Measurements from ENCODE around the gene GCAT.
A peak's percentile ranks its signal among the peaks of the same experiment; 100 is the strongest.

GCAT gene

DNA sequence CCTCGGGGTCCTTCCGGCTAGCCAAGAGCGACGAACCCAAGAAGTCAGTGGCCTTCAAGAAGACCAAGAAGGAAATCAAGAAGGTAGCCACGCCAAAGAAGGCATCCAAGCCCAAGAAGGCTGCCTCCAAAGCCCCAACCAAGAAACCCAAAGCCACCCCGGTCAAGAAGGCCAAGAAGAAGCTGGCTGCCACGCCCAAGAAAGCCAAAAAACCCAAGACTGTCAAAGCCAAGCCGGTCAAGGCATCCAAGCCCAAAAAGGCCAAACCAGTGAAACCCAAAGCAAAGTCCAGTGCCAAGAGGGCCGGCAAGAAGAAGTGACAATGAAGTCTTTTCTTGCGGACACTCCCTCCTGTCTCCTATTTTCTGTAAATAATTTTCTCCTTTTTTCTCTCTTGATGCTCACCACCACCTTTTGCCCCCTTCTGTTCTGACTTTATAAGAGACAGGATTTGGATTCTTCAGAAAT lies 1.9 kb upstream of the GCAT start:
- ChIA-PET POLR2A (ENCODE audit: low non-redundant PET) (interaction anchor here (0.6 kb wide), 1 partner anchor 94 kb away, joined by 3 read pairs; no protein-coding TSS in a partner anchor), CTCF (no interaction called here)

DNA sequence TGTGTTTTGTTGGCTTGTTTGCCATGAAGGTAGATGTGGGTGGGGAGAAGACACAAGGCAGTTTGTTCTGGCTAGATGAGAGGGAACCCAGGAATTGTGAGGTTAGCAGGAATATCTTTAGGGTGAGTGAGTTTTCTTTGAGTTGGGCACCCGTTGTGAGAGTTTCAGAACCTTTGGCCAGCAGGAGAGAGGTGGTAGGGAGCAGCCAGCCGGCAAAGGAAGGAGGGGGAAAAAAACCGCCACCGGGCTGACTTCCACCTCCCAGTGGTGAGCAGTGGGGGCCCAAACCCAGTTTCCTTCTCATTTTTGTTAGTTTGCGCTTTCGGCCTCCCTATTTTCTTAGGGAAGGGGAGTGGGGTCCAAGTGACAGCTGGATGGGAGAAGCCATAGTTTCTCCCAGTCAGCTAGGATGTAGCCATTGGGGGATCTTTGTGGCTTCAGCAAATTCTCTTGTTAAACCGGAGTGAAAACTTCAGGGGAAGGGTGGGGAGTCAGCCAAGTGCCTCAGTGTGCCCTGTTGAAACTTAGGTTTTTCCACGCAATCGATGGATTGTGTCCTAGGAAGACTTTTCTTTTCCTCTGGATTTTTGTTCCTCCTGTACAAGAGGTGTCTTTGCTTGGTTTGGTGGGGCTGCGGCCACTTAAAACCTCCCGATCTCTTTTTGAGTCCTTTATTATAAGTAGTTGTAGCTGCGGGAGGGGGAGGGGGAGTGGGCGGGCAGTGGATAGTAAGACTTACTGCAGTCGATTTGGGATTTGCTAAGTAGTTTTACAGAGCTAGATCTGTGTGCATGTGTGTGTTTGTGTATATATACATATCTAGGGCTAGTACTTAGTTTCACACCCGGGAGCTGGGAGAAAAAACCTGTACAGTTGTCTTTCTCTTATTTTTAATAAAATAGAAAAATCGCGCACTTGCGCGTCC lies 1.1 kb upstream of the GCAT start:
- DNase-seq (ENCODE audit: low spot score) = no peak
- ChIA-PET POLR2A (ENCODE audit: low non-redundant PET) (interaction anchor here (0.6 kb wide), 1 partner anchor 36 kb away, joined by 9 read pairs; no protein-coding TSS in a partner anchor), CTCF (interaction anchor here (0.6 to 1.0 kb wide), 3 partner anchors 11 to 763 kb away, joined by 3 read pairs; no protein-coding TSS in a partner anchor)
- peak overlapping the region; percentile 85 for H3K27ac ChIP-seq
- TF ChIP-seq, protein P1, sequence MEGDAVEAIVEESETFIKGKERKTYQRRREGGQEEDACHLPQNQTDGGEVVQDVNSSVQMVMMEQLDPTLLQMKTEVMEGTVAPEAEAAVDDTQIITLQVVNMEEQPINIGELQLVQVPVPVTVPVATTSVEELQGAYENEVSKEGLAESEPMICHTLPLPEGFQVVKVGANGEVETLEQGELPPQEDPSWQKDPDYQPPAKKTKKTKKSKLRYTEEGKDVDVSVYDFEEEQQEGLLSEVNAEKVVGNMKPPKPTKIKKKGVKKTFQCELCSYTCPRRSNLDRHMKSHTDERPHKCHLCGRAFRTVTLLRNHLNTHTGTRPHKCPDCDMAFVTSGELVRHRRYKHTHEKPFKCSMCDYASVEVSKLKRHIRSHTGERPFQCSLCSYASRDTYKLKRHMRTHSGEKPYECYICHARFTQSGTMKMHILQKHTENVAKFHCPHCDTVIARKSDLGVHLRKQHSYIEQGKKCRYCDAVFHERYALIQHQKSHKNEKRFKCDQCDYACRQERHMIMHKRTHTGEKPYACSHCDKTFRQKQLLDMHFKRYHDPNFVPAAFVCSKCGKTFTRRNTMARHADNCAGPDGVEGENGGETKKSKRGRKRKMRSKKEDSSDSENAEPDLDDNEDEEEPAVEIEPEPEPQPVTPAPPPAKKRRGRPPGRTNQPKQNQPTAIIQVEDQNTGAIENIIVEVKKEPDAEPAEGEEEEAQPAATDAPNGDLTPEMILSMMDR (conservative IDR thresholded peaks at IDR 0.05; ENCODE audit: low read depth) = no peak

More for the DNA sequence above, 1.9 kb upstream of the GCAT start:
- TF ChIP-seq, protein P1 (conservative IDR thresholded peaks at IDR 0.05; ENCODE audit: low read depth) = no peak
- no peak for DNase-seq (ENCODE audit: low spot score)
- peak overlapping the region; percentile 85 for H3K27ac ChIP-seq

DNA sequence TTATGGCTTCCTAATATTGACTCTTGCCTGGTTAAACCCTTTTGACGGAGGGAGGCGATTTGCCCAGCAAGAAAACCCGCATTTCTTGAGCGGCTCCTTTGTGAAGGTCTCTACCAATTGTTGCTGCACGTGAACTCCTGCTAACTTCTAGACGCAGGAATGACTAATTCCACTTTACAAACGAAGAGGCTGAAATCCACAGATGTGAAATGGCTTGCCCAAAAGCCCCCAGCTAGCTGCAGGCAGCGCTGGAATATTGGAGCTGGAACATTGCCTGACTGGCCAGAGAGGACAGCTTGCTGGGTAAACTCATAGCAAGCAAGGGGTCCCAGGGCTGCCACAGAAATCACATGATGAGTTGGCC lies 542 bp downstream of the GCAT start:
- H3K27ac ChIP-seq = peak overlapping the region; percentile 85
- TF ChIP-seq, protein P1 (conservative IDR thresholded peaks at IDR 0.05; ENCODE audit: low read depth) = no peak
- CTCF ChIA-PET = interaction anchor here (0.6 kb wide), 1 partner anchor 25 kb away, joined by 10 read pairs; no protein-coding TSS in a partner anchor
- no peak for DNase-seq (ENCODE audit: low spot score)
- POLR2A ChIA-PET (ENCODE audit: low non-redundant PET) = no interaction called here

DNA sequence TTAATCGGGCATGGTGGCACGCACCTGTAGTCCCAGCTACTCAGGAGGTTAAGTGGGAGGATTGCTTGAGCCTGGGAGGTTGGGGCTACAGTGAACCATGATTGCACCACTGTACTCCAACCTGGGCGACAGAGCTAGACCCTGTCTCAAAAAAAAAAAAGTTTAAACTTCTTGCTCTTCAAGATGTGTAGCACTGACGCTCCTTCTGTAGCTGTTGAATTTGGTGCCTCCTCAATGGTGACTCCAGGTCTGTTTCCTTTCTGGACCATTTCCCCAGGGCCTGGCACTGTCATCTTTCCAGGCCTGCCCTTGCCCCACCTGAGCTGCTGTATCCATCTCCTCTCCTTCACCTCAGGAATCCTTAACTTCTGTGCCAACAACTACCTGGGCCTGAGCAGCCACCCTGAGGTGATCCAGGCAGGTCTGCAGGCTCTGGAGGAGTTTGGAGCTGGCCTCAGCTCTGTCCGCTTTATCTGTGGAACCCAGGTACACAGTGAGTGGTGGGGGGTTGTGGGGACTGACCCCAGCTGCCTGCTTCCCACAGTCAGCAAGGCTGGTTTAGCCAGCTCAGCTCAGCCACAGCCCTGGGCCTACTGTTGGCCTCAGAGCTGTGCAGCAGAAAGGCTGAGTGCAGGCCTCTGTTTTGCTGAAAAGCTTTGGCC lies 2.1 kb downstream of the GCAT start:
- ChIA-PET CTCF (interaction anchor here (0.5 to 0.6 kb wide), 2 partner anchors 8 to 141 kb away, joined by 3 read pairs; no protein-coding TSS in a partner anchor), POLR2A (ENCODE audit: low non-redundant PET) (no interaction called here)
- TF ChIP-seq, protein P1 (conservative IDR thresholded peaks at IDR 0.05; ENCODE audit: low read depth) = no peak
- no peak for DNase-seq (ENCODE audit: low spot score)
- H3K27ac ChIP-seq = peak overlapping the region; percentile 85

DNA sequence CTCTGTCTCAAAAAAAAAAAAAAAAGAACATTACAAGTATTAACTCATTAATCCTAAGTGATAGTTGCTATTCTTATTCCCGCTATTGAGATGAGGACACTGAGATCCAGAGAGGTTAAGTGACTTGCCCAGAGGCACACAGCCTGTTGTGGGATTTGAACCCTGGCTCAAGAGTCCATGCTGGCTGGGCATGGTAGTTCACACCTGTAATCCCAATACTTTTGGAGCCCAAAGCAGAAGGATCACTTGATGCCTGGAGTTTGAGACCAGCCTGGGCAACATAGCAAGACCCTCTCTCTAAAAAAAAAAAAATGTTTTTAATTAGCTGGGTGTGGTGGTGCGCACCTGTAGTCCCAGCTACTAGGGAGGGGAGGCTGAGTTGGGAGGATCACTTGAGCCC lies 4.1 kb downstream of the GCAT start:
- no peak overlapping the region for H3K27ac ChIP-seq
- POLR2A ChIA-PET (ENCODE audit: low non-redundant PET) = no interaction called here
- DNase-seq (ENCODE audit: low spot score) = no peak
- TF ChIP-seq, protein P1 (conservative IDR thresholded peaks at IDR 0.05; ENCODE audit: low read depth) = no peak
- CTCF ChIA-PET = interaction anchor here (0.6 kb wide), 1 partner anchor 516 kb away, joined by 3 read pairs; no protein-coding TSS in a partner anchor
